Bronchial epithelial cell (primary cell): ENCODE data around the gene CYP19A1. TPM values are rescaled to one million over a fixed set of nuclear protein-coding genes. Genes with fewer than 3 reads are reported as not detected.
"Not testable (repeated sequence)": the region's sequence is repeated elsewhere in the genome, so short reads cannot be mapped to it uniquely, and the experiment has no call there.

ENCODE experiments used
- DNase-seq: peaks from one replicate; pipeline ENCODE4 v3.0.0-alpha.2; 2010; ENCODE audit warnings: low read depth
- FAIRE-seq: peaks from 2 replicates; lab custom pipeline; 2011; peaks lifted over from hg19 to GRCh38; lab: Jason Lieb, UNC
- H3K27me3 ChIP-seq: 2 replicates; pipeline ENCODE4 v1.5.1; 2011; ENCODE audit warnings: low read length; ENCODE audit not compliant: control insufficient read depth, insufficient read depth
- H3K36me3 ChIP-seq: 2 replicates; pipeline ENCODE4 v1.5.1; 2011; ENCODE audit warnings: low read length; ENCODE audit not compliant: control insufficient read depth, insufficient read depth
- H3K4me3 ChIP-seq: 2 replicates; pipeline ENCODE4 v1.5.1; 2011; ENCODE audit warnings: mild to moderate bottlenecking, low read depth, low read length, control low read depth
- CTCF ChIP-seq: IDR thresholded peaks from 2 replicates; pipeline ENCODE4 v1.5.1; 2011; ENCODE audit warnings: mild to moderate bottlenecking, moderate library complexity, low read length, control low read depth, inconsistent platforms; ENCODE audit not compliant: insufficient read depth, severe bottlenecking
- total RNA-seq: library from RNA; depleted of rRNA; stranded (reverse); fragments of >200 nt; gene quantifications from 2 replicates; pipeline ENCODE4 v1.2.1, GENCODE V29; 2014

Gene CYP19A1
- total RNA-seq, 1 donor from 2014 or later: not detected

- Histone ChIP-seq H3K27me3 (no peaks in the 10 kb centered on the region), H3K36me3 (no peaks in the 10 kb centered on the region), H3K4me3 (no peak overlapping the region)
- TF ChIP-seq CTCF: no peak
- no peak for FAIRE-seq
- peak; percentile 80 for DNase-seq
These were observed 146.6 kb downstream of the CYP19A1 start for GRCh38 chr15:51191766-51192165.

GRCh38 chr15:51191072-51191670 lies 147.2 kb downstream of the CYP19A1 start:
- DNase-seq: no peak
- Histone ChIP-seq H3K4me3 (no peak overlapping the region), H3K27me3 (peaks cover 2% of the 10 kb centered on the region), H3K36me3 (no peaks in the 10 kb centered on the region)
- no peak for TF ChIP-seq CTCF
- FAIRE-seq: no peak

GRCh38 chr15:51190424-51191068 lies 147.8 kb downstream of the CYP19A1 start:
- DNase-seq: no peak

GRCh38 chr15:51189669-51190385 lies 148.6 kb downstream of the CYP19A1 start:
- H3K36me3 ChIP-seq: no peaks in the 10 kb centered on the region
- no peak for FAIRE-seq
- DNase-seq: no peak
- H3K4me3 ChIP-seq: no peak overlapping the region
- H3K27me3 ChIP-seq: peaks cover 2% of the 10 kb centered on the region
- TF ChIP-seq CTCF: no peak

More at GRCh38 chr15:51190424-51191068, 147.8 kb downstream of the CYP19A1 start:
- no peak for FAIRE-seq
- TF ChIP-seq CTCF: no peak
- H3K27me3 ChIP-seq: peaks cover 2% of the 10 kb centered on the region
- H3K4me3 ChIP-seq: no peak overlapping the region
- H3K36me3 ChIP-seq: no peaks in the 10 kb centered on the region

GRCh38 chr15:51188791-51189190 lies 149.6 kb downstream of the CYP19A1 start:
- not testable (repeated sequence) for H3K27me3 ChIP-seq

GRCh38 chr15:51186891-51187290 lies 151.5 kb downstream of the CYP19A1 start:
- Histone ChIP-seq H3K27me3 (peaks cover 2% of the 10 kb centered on the region), H3K36me3 (no peaks in the 10 kb centered on the region), H3K4me3 (no peak overlapping the region)
- DNase-seq: no peak
- FAIRE-seq: no peak
- TF ChIP-seq CTCF: no peak

More at GRCh38 chr15:51188791-51189190, 149.6 kb downstream of the CYP19A1 start:
- H3K4me3 ChIP-seq, H3K36me3 ChIP-seq, FAIRE-seq, DNase-seq: not testable (repeated sequence)
